Endodermal cell (in vitro differentiated cells): ENCODE measurements around the gene KLK6. TPM values are rescaled to one million over a fixed set of nuclear protein-coding genes. Genes with fewer than 3 reads are reported as not detected.

Experiments used
- DNase-seq: peaks from one replicate; pipeline ENCODE4 v3.0.0-alpha.2; 2017
- H3K27ac ChIP-seq: 2 replicates; pipeline ENCODE4 v1.5.1; 2013; ENCODE audit warnings: mild to moderate bottlenecking, low read depth, low read length, moderate library complexity
- H3K27me3 ChIP-seq: 2 replicates; pipeline ENCODE4 v1.6.1; 2013; ENCODE audit warnings: mild to moderate bottlenecking, low read length, moderate library complexity; ENCODE audit not compliant: insufficient read depth, control insufficient read depth, poor library complexity, severe bottlenecking
- H3K36me3 ChIP-seq: 2 replicates; pipeline ENCODE4 v1.7.0; 2013; ENCODE audit warnings: mild to moderate bottlenecking, low read length, moderate library complexity; ENCODE audit not compliant: control insufficient read depth, insufficient read depth
- H3K4me1 ChIP-seq: one replicate; pipeline ENCODE4 v1.7.0; 2013; ENCODE audit warnings: low read length; ENCODE audit not compliant: control insufficient read depth, insufficient read depth
- H3K4me3 ChIP-seq: 2 replicates; pipeline ENCODE4 v1.5.1; 2013; ENCODE audit warnings: mild to moderate bottlenecking, low read length, moderate library complexity
- H3K9ac ChIP-seq: 2 replicates; pipeline ENCODE4 v1.6.1; 2013; ENCODE audit warnings: mild to moderate bottlenecking, low read length, moderate library complexity; ENCODE audit not compliant: poor library complexity, severe bottlenecking; ENCODE audit errors: extremely low read depth
- H3K9me3 ChIP-seq: 2 replicates; pipeline ENCODE4 v1.6.1; 2013; ENCODE audit warnings: mild to moderate bottlenecking, low read length, moderate library complexity; ENCODE audit not compliant: control insufficient read depth
- H3K27ac Mint-ChIP-seq: 2 replicates; pipeline ENCODE4 v1.8.0; 2020; ENCODE audit warnings: mixed read lengths
- H3K27me3 Mint-ChIP-seq: 2 replicates; pipeline ENCODE4 v1.8.0; 2021; ENCODE audit warnings: mild to moderate bottlenecking, mixed read lengths; ENCODE audit not compliant: insufficient read depth
- H3K36me3 Mint-ChIP-seq: 2 replicates; pipeline ENCODE4 v1.8.0; 2020; ENCODE audit warnings: low read depth, mixed read lengths
- H3K4me1 Mint-ChIP-seq: 2 replicates; pipeline ENCODE4 v1.8.0; 2020; ENCODE audit warnings: mixed read lengths
- H3K4me3 Mint-ChIP-seq: 2 replicates; pipeline ENCODE4 v1.8.0; 2020; ENCODE audit warnings: mild to moderate bottlenecking, moderate library complexity, mixed read lengths
- H3K9me3 Mint-ChIP-seq: 2 replicates; pipeline ENCODE4 v1.8.0; 2020; ENCODE audit warnings: mild to moderate bottlenecking, mixed read lengths
- WGBS, 2 experiments: methylation state at CpG; one replicate each; pipeline versions ENCODE4 v1.1.5 to v1.1.7; 2013; ENCODE audit warnings: missing lambda C conversion rate in 2 of 2, mixed read lengths in 1 of 2; ENCODE audit not compliant: insufficient coverage in 1 of 2, insufficient read length in 1 of 2; 5-methylcytosine and 5-hydroxymethylcytosine counted together
- total RNA-seq, 2 donors: library from RNA; stranded (reverse); fragmentation: NEBNext Ultra II Directional in 1 of 2; extraction: Animal tissue kit (Norgen Biotek cat#: 25700) in 1 of 2; gene quantifications; 2 replicates in 1 of 2; 3 replicates in 1 of 2; pipeline ENCODE4 v1.2.1, GENCODE V29; 2021
- TF ChIP-seq, protein P1 (sequence below): fragments of 200-600 bp; sonication (generic); conservative IDR thresholded peaks from 2 replicates; pipeline ENCODE4 v1.5.0; 2021; ENCODE audit warnings: antibody characterized with exemption, mild to moderate bottlenecking

Gene KLK6
- total RNA-seq, 2 donors from 2014 or later: 0.86 to 0.93 TPM

DNA sequence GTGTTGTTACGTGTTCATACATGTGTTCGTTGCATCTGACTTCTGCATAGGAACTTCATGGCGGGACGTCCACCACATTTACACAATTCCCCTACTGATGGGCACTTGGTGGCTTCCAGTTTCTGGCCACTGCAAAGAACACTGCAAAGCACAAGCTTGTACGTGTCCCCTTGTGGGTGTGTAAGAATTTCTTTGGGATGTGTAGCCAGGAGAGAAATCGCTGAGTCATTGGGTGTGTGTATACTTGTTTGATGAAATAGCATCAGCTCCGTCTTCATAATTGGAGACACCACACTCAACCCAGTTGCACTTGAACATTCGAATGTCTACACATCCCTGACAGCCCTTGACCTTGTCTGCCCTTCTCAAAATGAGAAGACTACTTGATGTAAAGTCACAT, 35.8 kb downstream of the KLK6 start:
- Mint-ChIP-seq H3K36me3 (no peaks in the 10 kb centered on the region), H3K27ac (no peak overlapping the region), H3K9me3 (no peaks in the 10 kb centered on the region), H3K4me1 (no peaks in the 10 kb centered on the region), H3K4me3 (no peak overlapping the region), H3K27me3 (peaks cover 50% of the 10 kb centered on the region)
- no peak overlapping the region for H3K4me3 ChIP-seq
- TF ChIP-seq, protein P1, sequence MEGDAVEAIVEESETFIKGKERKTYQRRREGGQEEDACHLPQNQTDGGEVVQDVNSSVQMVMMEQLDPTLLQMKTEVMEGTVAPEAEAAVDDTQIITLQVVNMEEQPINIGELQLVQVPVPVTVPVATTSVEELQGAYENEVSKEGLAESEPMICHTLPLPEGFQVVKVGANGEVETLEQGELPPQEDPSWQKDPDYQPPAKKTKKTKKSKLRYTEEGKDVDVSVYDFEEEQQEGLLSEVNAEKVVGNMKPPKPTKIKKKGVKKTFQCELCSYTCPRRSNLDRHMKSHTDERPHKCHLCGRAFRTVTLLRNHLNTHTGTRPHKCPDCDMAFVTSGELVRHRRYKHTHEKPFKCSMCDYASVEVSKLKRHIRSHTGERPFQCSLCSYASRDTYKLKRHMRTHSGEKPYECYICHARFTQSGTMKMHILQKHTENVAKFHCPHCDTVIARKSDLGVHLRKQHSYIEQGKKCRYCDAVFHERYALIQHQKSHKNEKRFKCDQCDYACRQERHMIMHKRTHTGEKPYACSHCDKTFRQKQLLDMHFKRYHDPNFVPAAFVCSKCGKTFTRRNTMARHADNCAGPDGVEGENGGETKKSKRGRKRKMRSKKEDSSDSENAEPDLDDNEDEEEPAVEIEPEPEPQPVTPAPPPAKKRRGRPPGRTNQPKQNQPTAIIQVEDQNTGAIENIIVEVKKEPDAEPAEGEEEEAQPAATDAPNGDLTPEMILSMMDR: no peak
- no peak overlapping the region for H3K27ac ChIP-seq
- no peaks in the 10 kb centered on the region for H3K36me3 ChIP-seq
- no peaks in the 10 kb centered on the region for H3K4me1 ChIP-seq
- WGBS, 2 experiments: 88 to 90% methylated on average over 3 to 8 of the region's 8 CpGs
- H3K9me3 ChIP-seq: no peaks in the 10 kb centered on the region
- H3K9ac ChIP-seq: no peak overlapping the region
- peaks cover 21% of the 10 kb centered on the region for H3K27me3 ChIP-seq
- DNase-seq: no peak

DNA sequence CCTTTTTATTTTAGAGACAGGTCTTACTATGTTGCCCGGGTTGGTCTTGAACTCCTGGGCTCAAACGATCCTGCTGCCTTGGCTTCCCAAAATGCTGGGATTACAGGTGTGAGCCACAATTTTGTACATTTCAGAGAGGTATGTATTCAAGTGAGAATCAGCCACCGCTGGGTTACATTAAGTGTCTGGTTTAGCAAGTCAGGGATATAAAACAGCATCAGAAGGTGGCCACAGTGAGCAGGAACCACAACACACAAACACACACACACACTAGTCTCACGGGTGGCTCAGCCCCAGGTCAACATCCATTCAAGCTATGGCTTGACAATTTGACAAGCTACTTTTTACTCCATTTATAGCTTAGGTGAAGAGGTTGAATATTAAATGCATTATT, 36.7 kb downstream of the KLK6 start:
- no peaks in the 10 kb centered on the region for H3K9me3 Mint-ChIP-seq
- H3K4me1 ChIP-seq: no peaks in the 10 kb centered on the region
- H3K36me3 Mint-ChIP-seq: no peaks in the 10 kb centered on the region
- WGBS, 2 experiments: 82 to 90% methylated on average over 2 to 4 of the region's 4 CpGs
- H3K27ac ChIP-seq: no peak overlapping the region
- no peak overlapping the region for H3K4me3 Mint-ChIP-seq
- H3K36me3 ChIP-seq: no peaks in the 10 kb centered on the region
- peaks cover 21% of the 10 kb centered on the region for H3K27me3 ChIP-seq
- H3K9ac ChIP-seq: no peak overlapping the region
- H3K27me3 Mint-ChIP-seq: peaks cover 58% of the 10 kb centered on the region
- no peaks in the 10 kb centered on the region for H3K9me3 ChIP-seq
- TF ChIP-seq, protein P1: no peak
- no peak overlapping the region for H3K4me3 ChIP-seq
- no peaks in the 10 kb centered on the region for H3K4me1 Mint-ChIP-seq
- DNase-seq: no peak
- no peak overlapping the region for H3K27ac Mint-ChIP-seq

DNA sequence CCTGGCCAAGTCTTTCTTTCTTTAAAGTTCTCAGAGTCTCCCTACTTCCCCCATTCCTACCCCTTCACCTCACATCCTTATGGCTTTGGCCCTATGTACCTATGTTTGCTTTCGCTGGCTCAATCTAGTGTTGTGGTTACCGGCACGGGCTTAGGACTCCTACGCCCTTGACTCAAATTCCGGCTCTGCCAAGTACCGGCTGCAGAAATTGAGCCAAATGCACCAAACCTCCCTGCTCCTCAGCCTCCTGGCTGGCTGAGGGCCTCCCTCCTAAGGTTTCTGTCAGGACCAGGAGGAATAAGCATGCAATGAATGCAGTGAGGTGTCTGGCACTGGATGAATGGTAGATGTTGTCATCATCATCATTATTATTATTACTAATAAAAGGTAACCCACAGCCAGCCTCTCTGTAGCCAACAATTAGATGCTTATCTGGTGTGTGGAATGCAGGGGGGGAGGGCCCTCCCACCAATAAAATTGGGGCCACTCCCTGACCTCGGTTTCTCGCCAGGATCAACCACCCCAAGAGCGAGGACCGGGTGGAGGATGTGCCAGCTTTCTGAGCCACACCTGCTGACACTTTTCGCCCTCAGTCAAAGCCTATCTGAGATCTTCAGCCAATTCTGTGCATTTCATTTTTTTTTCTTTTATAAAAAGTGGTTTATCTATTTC, 37.2 kb downstream of the KLK6 start:
- H3K36me3 Mint-ChIP-seq: no peaks in the 10 kb centered on the region
- 89 to 100% methylated on average over 9 to 11 of the region's 11 CpGs for WGBS, 2 experiments
- H3K36me3 ChIP-seq: no peaks in the 10 kb centered on the region
- peaks cover 21% of the 10 kb centered on the region for H3K27me3 ChIP-seq
- no peak overlapping the region for H3K27ac ChIP-seq
- H3K27me3 Mint-ChIP-seq: peaks cover 60% of the 10 kb centered on the region
- H3K4me3 Mint-ChIP-seq: no peak overlapping the region
- no peak overlapping the region for H3K27ac Mint-ChIP-seq
- H3K9me3 ChIP-seq: no peaks in the 10 kb centered on the region
- no peaks in the 10 kb centered on the region for H3K9me3 Mint-ChIP-seq
- no peaks in the 10 kb centered on the region for H3K4me1 ChIP-seq
- H3K9ac ChIP-seq: no peak overlapping the region
- no peaks in the 10 kb centered on the region for H3K4me1 Mint-ChIP-seq
- no peak overlapping the region for H3K4me3 ChIP-seq
- no peak for DNase-seq
- TF ChIP-seq, protein P1: no peak
